ENCODE data around the gene NUP93. TPM values are rescaled to one million over a fixed set of nuclear protein-coding genes. Genes with fewer than 3 reads are reported as not detected.
"Not testable (repeated sequence)": the region's sequence is repeated elsewhere in the genome, so short reads cannot be mapped to it uniquely, and the experiment has no call there.

The NUP93 gene
- total and polyA plus RNA-seq, 2 of the 8 experiments (the other 6 are each of a cell fraction or from before 2014, with no cell fraction given) = 147 to 201 TPM

GRCh38 chr16:56884929-56885328, 155.0 kb downstream of the NUP93 start:
- WGBS, 2 experiments (ENCODE audit: extremely low coverage in 1 of 2, insufficient coverage in 1 of 2, insufficient read length in 1 of 2, insufficient replicate concordance in 2 of 2, low coverage in 1 of 2, low lambda C conversion rate in 2 of 2, missing lambda C conversion rate in 1 of 2) = 82% methylated on average over 7 of the region's 13 CpGs; no CpG with 5 or more reads in 1 of the 2 experiments

More at GRCh38 chr16:56884929-56885328, 155.0 kb downstream of the NUP93 start:
- not testable (repeated sequence) for H3K56ac ChIP-seq (replicated peaks; ENCODE audit: insufficient read length, low read depth, low read length); H3K4me1 ChIP-seq (replicated peaks in 1 of 4; ENCODE audit: control insufficient read depth in 3 of 4, insufficient read depth in 4 of 4, low read length in 3 of 4); H3K14ac ChIP-seq (ENCODE audit: insufficient read length); FAIRE-seq; H2AK5ac ChIP-seq (ENCODE audit: low read depth, low read length); H3K23me2 ChIP-seq (ENCODE audit: low read depth, low read length); H3K4ac ChIP-seq (replicated peaks; ENCODE audit: insufficient read length, low read depth, low read length); H3K79me1 ChIP-seq (ENCODE audit: low read depth, low read length); H2BK20ac ChIP-seq (ENCODE audit: low read length); H3K9ac ChIP-seq (replicated peaks in 1 of 4; ENCODE audit: extremely low read depth in 1 of 4, low read depth in 3 of 4, low read length in 3 of 4); H4K20me1 ChIP-seq (replicated peaks in 1 of 2; ENCODE audit: control insufficient read depth in 1 of 2, insufficient read depth in 2 of 2, low read length in 2 of 2); H2BK12ac ChIP-seq (ENCODE audit: low read depth, low read length); H4K8ac ChIP-seq (ENCODE audit: extremely low read depth, insufficient read depth, low read length); H3K4me2 ChIP-seq (ENCODE audit: insufficient read depth in 1 of 2, low read depth in 2 of 2, low read length in 2 of 2); H2AFZ ChIP-seq (ENCODE audit: low read length); H3K4me3 ChIP-seq (ENCODE audit: extremely low read depth in 1 of 4, insufficient read depth in 2 of 4, low read depth in 3 of 4, low read length in 4 of 4); H2BK5ac ChIP-seq (ENCODE audit: low read depth, low read length); H3K79me2 ChIP-seq (ENCODE audit: control insufficient read depth in 1 of 2, insufficient read depth in 2 of 2, low read length in 2 of 2); H3K23ac ChIP-seq (ENCODE audit: insufficient read length); H2BK120ac ChIP-seq (replicated peaks; ENCODE audit: low read depth, low read length); H4K91ac ChIP-seq (replicated peaks; ENCODE audit: insufficient read length, low read length); H3K27ac ChIP-seq (ENCODE audit: low read depth, low read length); H3K18ac ChIP-seq (ENCODE audit: extremely low read depth, low read length); H3K27me3 ChIP-seq (replicated peaks in 1 of 4; ENCODE audit: control insufficient read depth in 3 of 4, extremely low read depth in 1 of 4, insufficient read depth in 3 of 4, low read length in 3 of 4); H4K5ac ChIP-seq (ENCODE audit: insufficient read length, low read depth, low read length); DNase-seq (ENCODE audit: low read depth in 1 of 2, low spot score in 2 of 2); H3K36me3 ChIP-seq (ENCODE audit: control insufficient read depth in 2 of 4, insufficient read depth in 4 of 4, low read length in 3 of 4); H2BK15ac ChIP-seq (ENCODE audit: low read length)
- peaks cover 17 to 28% of the 10 kb centered on the region in 2 experiments for H3K9me3 ChIP-seq (ENCODE audit: insufficient read depth in 2 of 2, low read depth in 1 of 2, low read length in 1 of 2)
- ChIA-PET CTCF (ENCODE audit: partially characterized antibody) (interaction anchor here (1.2 to 2.1 kb wide), 2 partner anchors 10 to 17 kb away, joined by 3 to 7 read pairs; no protein-coding TSS in a partner anchor), POLR2A (ENCODE audit: partially characterized antibody) (interaction anchor here (1.3 to 2.6 kb wide), 2 partner anchors 46 kb away, joined by 3 to 10 read pairs; no protein-coding TSS in a partner anchor)

Measured in H1 (cell line).